HepG2 (cell line): ENCODE results near the gene UBQLN4. TPM values are rescaled to one million over a fixed set of nuclear protein-coding genes. Genes with fewer than 3 reads are reported as not detected.

Experiments
- AKAP8 ChIP-seq: sonication (generic); formaldehyde crosslinking; IDR thresholded peaks from 2 replicates; pipeline ENCODE4 v1.5.1; 2020; ENCODE audit warnings: mild to moderate bottlenecking, missing genetic modification reagents
- ARNT2 ChIP-seq: sonication (generic); formaldehyde crosslinking; IDR thresholded peaks from 2 replicates; pipeline ENCODE4 v1.8.0; 2022; ENCODE audit warnings: mild to moderate bottlenecking, low read depth, missing genetic modification reagents, moderate library complexity
- FOXO4 ChIP-seq: sonication (generic); formaldehyde crosslinking; conservative IDR thresholded peaks from 2 replicates; pipeline ENCODE4 v1.8.1; 2023; ENCODE audit warnings: missing genetic modification reagents
- KAT8 ChIP-seq: IDR thresholded peaks from 2 replicates; pipeline ENCODE4 v1.6.1; 2016; ENCODE audit warnings: missing genetic modification reagents, missing compliant biosample characterization
- MEF2D ChIP-seq: sonication (generic); formaldehyde crosslinking; IDR thresholded peaks from 2 replicates; pipeline ENCODE4 v1.5.1; 2020; ENCODE audit warnings: mild to moderate bottlenecking, missing genetic modification reagents
- MIER3 ChIP-seq: IDR thresholded peaks from 2 replicates; pipeline ENCODE4 v1.6.1; 2016; ENCODE audit warnings: missing compliant biosample characterization, borderline replicate concordance
- NFE2L1 ChIP-seq: sonication (generic); formaldehyde crosslinking; IDR thresholded peaks from 2 replicates; pipeline ENCODE4 v1.4.0; 2020; ENCODE audit warnings: missing genetic modification reagents, mild to moderate bottlenecking, borderline replicate concordance
- PHB2 ChIP-seq: fragments of 450-650 bp; IDR thresholded peaks from 2 replicates; pipeline ENCODE4 v1.6.1; 2018; ENCODE audit not compliant: partially characterized antibody
- SMAD3 ChIP-seq: sonication (generic); formaldehyde crosslinking; IDR thresholded peaks from 2 replicates; pipeline ENCODE4 v1.4.0; 2020; ENCODE audit warnings: missing genetic modification reagents
- SP2 ChIP-seq: sonication (generic); formaldehyde crosslinking; IDR thresholded peaks from 2 replicates; pipeline ENCODE4 v1.5.1; 2020; ENCODE audit warnings: mild to moderate bottlenecking, missing genetic modification reagents
- TBX2 ChIP-seq: sonication (generic); formaldehyde crosslinking; IDR thresholded peaks from 2 replicates; pipeline ENCODE4 v1.5.0; 2020; ENCODE audit warnings: missing genetic modification reagents, mild to moderate bottlenecking, borderline replicate concordance
- THAP11 ChIP-seq: IDR thresholded peaks from 2 replicates; pipeline ENCODE4 v1.6.1; 2016; ENCODE audit warnings: missing biosample characterization, missing genetic modification reagents
- ZNF337 ChIP-seq: sonication (generic); formaldehyde crosslinking; IDR thresholded peaks from 2 replicates; pipeline ENCODE4 v1.5.1; 2020; ENCODE audit warnings: missing genetic modification reagents, low read depth, mild to moderate bottlenecking, borderline replicate concordance
- ZNF749 ChIP-seq: sonication (generic); formaldehyde crosslinking; IDR thresholded peaks from 2 replicates; pipeline ENCODE4 v1.8.0; 2022; ENCODE audit warnings: mild to moderate bottlenecking, missing genetic modification reagents, moderate library complexity, borderline replicate concordance
- ZNF770 ChIP-seq: sonication (generic); formaldehyde crosslinking; IDR thresholded peaks from 2 replicates; pipeline ENCODE4 v1.5.0; 2020; ENCODE audit warnings: mild to moderate bottlenecking, missing genetic modification reagents
- polyA plus RNA-seq, 8 experiments: library from polyadenylated mRNA; depleted of rRNA in 3 of 8; stranded (reverse) in 7 of 8; unstranded in 1 of 8; fragments of >200 nt; fragmentation: Illumina TruSeq in 4 of 8; extraction: Trizol in 4 of 8; gene quantifications; 2 replicates each; pipeline versions ENCODE4 v1.2.1 to v1.2.3, GENCODE V29; 2011 to 2016; ENCODE audit warnings: low read depth in 4 of 8, missing spikeins in 1 of 8, mixed read lengths in 1 of 8; ENCODE audit not compliant: insufficient read depth in 1 of 8
- total RNA-seq, 5 experiments: library from RNA; depleted of rRNA; stranded (reverse); fragments of >200 nt; fragmentation: Illumina TruSeq; extraction: Trizol; gene quantifications; 2 replicates each; pipeline ENCODE4 v1.2.3, GENCODE V29; 2016; ENCODE audit warnings: low read depth in 1 of 5
- TF ChIP-seq, protein P1 (sequence below): sonication (generic); formaldehyde crosslinking; IDR thresholded peaks from 2 replicates; pipeline ENCODE4 v1.5.0; 2020; ENCODE audit warnings: mild to moderate bottlenecking, missing genetic modification reagents, borderline replicate concordance
- TF ChIP-seq, protein P2 (sequence below): sonication (generic); formaldehyde crosslinking; IDR thresholded peaks from 2 replicates; pipeline ENCODE4 v1.5.1; 2020; ENCODE audit warnings: missing genetic modification reagents, mild to moderate bottlenecking, borderline replicate concordance

UBQLN4 gene
- total and polyA plus RNA-seq, 2 of the 13 experiments (the other 11 are each of a cell fraction or from before 2014, with no cell fraction given) = 31.5 to 39.8 TPM

- TF ChIP-seq, protein P1, sequence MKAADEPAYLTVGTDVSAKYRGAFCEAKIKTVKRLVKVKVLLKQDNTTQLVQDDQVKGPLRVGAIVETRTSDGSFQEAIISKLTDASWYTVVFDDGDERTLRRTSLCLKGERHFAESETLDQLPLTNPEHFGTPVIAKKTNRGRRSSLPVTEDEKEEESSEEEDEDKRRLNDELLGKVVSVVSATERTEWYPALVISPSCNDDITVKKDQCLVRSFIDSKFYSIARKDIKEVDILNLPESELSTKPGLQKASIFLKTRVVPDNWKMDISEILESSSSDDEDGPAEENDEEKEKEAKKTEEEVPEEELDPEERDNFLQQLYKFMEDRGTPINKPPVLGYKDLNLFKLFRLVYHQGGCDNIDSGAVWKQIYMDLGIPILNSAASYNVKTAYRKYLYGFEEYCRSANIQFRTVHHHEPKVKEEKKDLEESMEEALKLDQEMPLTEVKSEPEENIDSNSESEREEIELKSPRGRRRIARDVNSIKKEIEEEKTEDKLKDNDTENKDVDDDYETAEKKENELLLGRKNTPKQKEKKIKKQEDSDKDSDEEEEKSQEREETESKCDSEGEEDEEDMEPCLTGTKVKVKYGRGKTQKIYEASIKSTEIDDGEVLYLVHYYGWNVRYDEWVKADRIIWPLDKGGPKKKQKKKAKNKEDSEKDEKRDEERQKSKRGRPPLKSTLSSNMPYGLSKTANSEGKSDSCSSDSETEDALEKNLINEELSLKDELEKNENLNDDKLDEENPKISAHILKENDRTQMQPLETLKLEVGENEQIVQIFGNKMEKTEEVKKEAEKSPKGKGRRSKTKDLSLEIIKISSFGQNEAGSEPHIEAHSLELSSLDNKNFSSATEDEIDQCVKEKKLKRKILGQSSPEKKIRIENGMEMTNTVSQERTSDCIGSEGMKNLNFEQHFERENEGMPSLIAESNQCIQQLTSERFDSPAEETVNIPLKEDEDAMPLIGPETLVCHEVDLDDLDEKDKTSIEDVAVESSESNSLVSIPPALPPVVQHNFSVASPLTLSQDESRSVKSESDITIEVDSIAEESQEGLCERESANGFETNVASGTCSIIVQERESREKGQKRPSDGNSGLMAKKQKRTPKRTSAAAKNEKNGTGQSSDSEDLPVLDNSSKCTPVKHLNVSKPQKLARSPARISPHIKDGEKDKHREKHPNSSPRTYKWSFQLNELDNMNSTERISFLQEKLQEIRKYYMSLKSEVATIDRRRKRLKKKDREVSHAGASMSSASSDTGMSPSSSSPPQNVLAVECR (CRISPR knock-in tag) = peak; percentile 75; the same call in 1 of the 2 replicates
- TF ChIP-seq AKAP8 (CRISPR knock-in tag) (no peak), SP2 (peak; percentile 50; the same call in 1 of the 2 replicates), ZNF770 (CRISPR knock-in tag) (0 out of 2 replicates have a peak, but pooled peaks have one; percentile 30), ARNT2 (0 out of 2 replicates have a peak, but pooled peaks have one; percentile 13), KAT8 (CRISPR knock-in tag) (peak; percentile 89), MIER3 (CRISPR knock-in tag) (peak; percentile 53; the same call in 1 of the 2 replicates), SMAD3 (no peak), NFE2L1 (CRISPR knock-in tag) (no peak), ZNF337 (CRISPR knock-in tag) (no peak), TBX2 (peak; percentile 64; the same call in 1 of the 2 replicates), FOXO4 (CRISPR knock-in tag) (0 out of 2 replicates have a peak, but pooled peaks have one; percentile 23), PHB2 (no peak), ZNF749 (CRISPR knock-in tag) (no peak), MEF2D (CRISPR knock-in tag) (no peak), THAP11 (CRISPR knock-in tag) (peak; percentile 99)
- TF ChIP-seq, protein P2, sequence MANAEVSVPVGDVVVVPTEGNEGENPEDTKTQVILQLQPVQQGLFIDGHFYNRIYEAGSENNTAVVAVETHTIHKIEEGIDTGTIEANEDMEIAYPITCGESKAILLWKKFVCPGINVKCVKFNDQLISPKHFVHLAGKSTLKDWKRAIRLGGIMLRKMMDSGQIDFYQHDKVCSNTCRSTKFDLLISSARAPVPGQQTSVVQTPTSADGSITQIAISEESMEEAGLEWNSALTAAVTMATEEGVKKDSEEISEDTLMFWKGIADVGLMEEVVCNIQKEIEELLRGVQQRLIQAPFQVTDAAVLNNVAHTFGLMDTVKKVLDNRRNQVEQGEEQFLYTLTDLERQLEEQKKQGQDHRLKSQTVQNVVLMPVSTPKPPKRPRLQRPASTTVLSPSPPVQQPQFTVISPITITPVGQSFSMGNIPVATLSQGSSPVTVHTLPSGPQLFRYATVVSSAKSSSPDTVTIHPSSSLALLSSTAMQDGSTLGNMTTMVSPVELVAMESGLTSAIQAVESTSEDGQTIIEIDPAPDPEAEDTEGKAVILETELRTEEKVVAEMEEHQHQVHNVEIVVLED (CRISPR knock-in tag) = peak; percentile 64; the same call in 1 of the 2 replicates
Measured at GRCh38 chr1:156020293-156021092, 33.1 kb downstream of the UBQLN4 start, which contains the start of gene SSR2 (continued).
